CD4-positive, alpha-beta T cell (primary cell): Measurements from ENCODE around the gene MRPS16. TPM values are rescaled to one million over a fixed set of nuclear protein-coding genes. Genes with fewer than 3 reads are reported as not detected.

ENCODE experiments used
- ATAC-seq: fragments of 200-7000 bp; cut with Tn5 transposase; one replicate; pipeline ENCODE4 v1.10.0; 2022; ENCODE audit warnings: mild to moderate bottlenecking; ENCODE audit not compliant: poor library complexity
- CTCF ChIA-PET: fragments of 350-600 bp; sonication (Branson Sonifier 250); formaldehyde crosslinking; loops from one replicate; lab custom pipeline; 2021; ENCODE audit warnings: antibody characterized with exemption, inconsistent platforms; lab: Charles Lee
- POLR2A ChIA-PET: fragments of 350-600 bp; sonication (Branson Sonifier 250); formaldehyde crosslinking; loops from one replicate; lab custom pipeline; 2021; ENCODE audit warnings: antibody characterized with exemption, inconsistent platforms; lab: Charles Lee
- DNase-seq, 14 experiments: peaks; one replicate each; pipeline ENCODE4 v3.0.0-alpha.2; 2013 to 2020; ENCODE audit warnings: mixed read lengths in 2 of 14
- H3K27ac ChIP-seq, 2 donors: one replicate each; pipeline versions ENCODE4 v1.5.1 to v1.7.0; 2013; ENCODE audit warnings: low read length in 2 of 2, low read depth in 1 of 2, mild to moderate bottlenecking in 1 of 2
- H3K27me3 ChIP-seq, 2 experiments: 1 replicate in 1 of 2; 2 replicates in 1 of 2; pipeline versions ENCODE4 v1.6.1 to v1.7.0; 2013; ENCODE audit warnings: low read length in 2 of 2, control low read depth in 1 of 2, mild to moderate bottlenecking in 1 of 2, moderate library complexity in 1 of 2; ENCODE audit not compliant: insufficient read depth in 2 of 2, control insufficient read depth in 1 of 2
- H3K36me3 ChIP-seq: one replicate; pipeline ENCODE4 v1.6.1; 2013; ENCODE audit warnings: low read length, control low read depth; ENCODE audit not compliant: insufficient read depth
- H3K4me1 ChIP-seq: one replicate; pipeline ENCODE4 v1.6.1; 2013; ENCODE audit warnings: low read length, control low read depth; ENCODE audit not compliant: insufficient read depth
- H3K4me3 ChIP-seq: one replicate; pipeline ENCODE4 v1.5.1; 2013; ENCODE audit warnings: mild to moderate bottlenecking, low read length, moderate library complexity
- H3K9me3 ChIP-seq, 2 experiments: 1 replicate in 1 of 2; 2 replicates in 1 of 2; pipeline versions ENCODE4 v1.6.1 to v1.7.0; 2013; ENCODE audit warnings: low read length in 2 of 2, mild to moderate bottlenecking in 2 of 2, control low read depth in 1 of 2, moderate library complexity in 1 of 2; ENCODE audit not compliant: control insufficient read depth in 1 of 2, insufficient read depth in 1 of 2
- H3K27ac Mint-ChIP-seq: one replicate; pipeline ENCODE4 v1.8.0; 2020; ENCODE audit warnings: mixed read lengths
- H3K27me3 Mint-ChIP-seq: one replicate; pipeline ENCODE4 v1.8.0; 2021; ENCODE audit warnings: mixed read lengths
- H3K36me3 Mint-ChIP-seq: one replicate; pipeline ENCODE4 v1.8.0; 2021; ENCODE audit warnings: low read depth, mixed read lengths
- H3K4me1 Mint-ChIP-seq: one replicate; pipeline ENCODE4 v1.8.0; 2021; ENCODE audit warnings: low read depth, mixed read lengths
- H3K4me3 Mint-ChIP-seq: one replicate; pipeline ENCODE4 v1.8.0; 2020; ENCODE audit warnings: mild to moderate bottlenecking, mixed read lengths
- H3K9me3 Mint-ChIP-seq: one replicate; pipeline ENCODE4 v1.8.0; 2020; ENCODE audit warnings: mixed read lengths
- intact Hi-C, 2 experiments: fragments of 100-400 bp; cut with DNase I in 1 of 2; cut with micrococcal nuclease in 1 of 2; formaldehyde crosslinking; loops; one replicate each; pipeline versions ENCODE4 v1.15.1 to v1.9.0; 2023 to 2025; cut with DNase I, micrococcal nuclease
- total RNA-seq, 174 experiments: library from RNA in 2 of 174; stranded (reverse) in 2 of 174; gene quantifications; one replicate each; pipeline ENCODE4 v1.2.3 and lab custom pipeline; 2021 to 2026
- TF ChIP-seq, protein P1 (sequence below): fragments of 200-600 bp; IDR thresholded peaks from one replicate; pipeline ENCODE4 v1.8.0; 2022; ENCODE audit warnings: antibody characterized with exemption, mild to moderate bottlenecking

MRPS16 gene
- total RNA-seq, 2 experiments from 2014 or later = 28.3 to 31.9 TPM

DNA sequence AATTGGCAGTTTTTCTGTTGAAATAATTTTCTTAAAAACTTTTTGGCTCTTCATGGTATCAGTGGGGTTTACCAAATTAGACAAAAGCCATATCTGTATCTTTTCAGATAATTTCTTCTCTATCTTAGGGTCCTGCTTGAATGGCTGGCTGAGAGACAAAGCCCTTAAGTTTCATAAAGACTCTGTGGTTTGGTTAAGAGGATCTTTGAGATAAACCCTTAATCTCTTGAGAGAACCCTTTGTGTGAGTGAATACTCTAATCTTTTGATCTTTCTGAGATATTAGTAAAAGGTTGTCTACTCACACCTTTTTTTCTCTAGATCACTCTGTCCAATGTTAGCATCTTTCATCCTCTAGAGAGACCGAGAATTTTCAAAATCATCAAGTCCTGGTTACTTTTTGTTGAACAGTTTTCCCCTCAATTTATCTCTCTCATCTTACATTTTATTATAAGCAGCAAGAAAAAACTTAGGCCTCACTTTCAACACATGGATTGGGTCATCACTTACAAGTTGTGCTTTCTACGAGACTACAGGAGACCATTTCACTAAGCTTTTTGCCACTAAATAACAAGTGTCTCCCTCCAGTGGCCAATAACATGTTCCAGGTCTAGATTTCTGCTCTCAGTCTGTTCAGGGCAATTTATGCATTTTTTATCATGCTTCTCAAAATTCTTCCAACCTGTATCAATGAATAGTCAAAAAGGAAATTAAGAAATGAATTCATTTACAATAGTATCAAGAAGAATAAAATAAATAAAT is 33.8 kb downstream of the MRPS16 start:
- peaks cover 21% of the 10 kb centered on the region for H3K36me3 ChIP-seq
- DNase-seq = peak in 2 of 14 experiments; percentile 5 to 8
- no peaks in the 10 kb centered on the region for H3K4me1 ChIP-seq
- no peaks in the 10 kb centered on the region for H3K27me3 ChIP-seq
- no peak overlapping the region for H3K27ac Mint-ChIP-seq
- H3K27ac ChIP-seq = no peak overlapping the region
- TF ChIP-seq, protein P1, sequence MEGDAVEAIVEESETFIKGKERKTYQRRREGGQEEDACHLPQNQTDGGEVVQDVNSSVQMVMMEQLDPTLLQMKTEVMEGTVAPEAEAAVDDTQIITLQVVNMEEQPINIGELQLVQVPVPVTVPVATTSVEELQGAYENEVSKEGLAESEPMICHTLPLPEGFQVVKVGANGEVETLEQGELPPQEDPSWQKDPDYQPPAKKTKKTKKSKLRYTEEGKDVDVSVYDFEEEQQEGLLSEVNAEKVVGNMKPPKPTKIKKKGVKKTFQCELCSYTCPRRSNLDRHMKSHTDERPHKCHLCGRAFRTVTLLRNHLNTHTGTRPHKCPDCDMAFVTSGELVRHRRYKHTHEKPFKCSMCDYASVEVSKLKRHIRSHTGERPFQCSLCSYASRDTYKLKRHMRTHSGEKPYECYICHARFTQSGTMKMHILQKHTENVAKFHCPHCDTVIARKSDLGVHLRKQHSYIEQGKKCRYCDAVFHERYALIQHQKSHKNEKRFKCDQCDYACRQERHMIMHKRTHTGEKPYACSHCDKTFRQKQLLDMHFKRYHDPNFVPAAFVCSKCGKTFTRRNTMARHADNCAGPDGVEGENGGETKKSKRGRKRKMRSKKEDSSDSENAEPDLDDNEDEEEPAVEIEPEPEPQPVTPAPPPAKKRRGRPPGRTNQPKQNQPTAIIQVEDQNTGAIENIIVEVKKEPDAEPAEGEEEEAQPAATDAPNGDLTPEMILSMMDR = no peak
- ChIA-PET POLR2A (no interaction called here), CTCF (interaction anchor here (1.3 kb wide), 1 partner anchor 15 kb away, joined by 3 read pairs; no protein-coding TSS in a partner anchor)
- no peaks in the 10 kb centered on the region for H3K27me3 Mint-ChIP-seq
- H3K4me1 Mint-ChIP-seq = no peaks in the 10 kb centered on the region
- H3K9me3 ChIP-seq = no peaks in the 10 kb centered on the region
- no peak for ATAC-seq
- H3K9me3 Mint-ChIP-seq = no peaks in the 10 kb centered on the region
- no peak overlapping the region for H3K4me3 ChIP-seq
- H3K4me3 Mint-ChIP-seq = no peak overlapping the region
- intact Hi-C loops = no loop called here
- H3K36me3 Mint-ChIP-seq = peaks cover 63% of the 10 kb centered on the region

DNA sequence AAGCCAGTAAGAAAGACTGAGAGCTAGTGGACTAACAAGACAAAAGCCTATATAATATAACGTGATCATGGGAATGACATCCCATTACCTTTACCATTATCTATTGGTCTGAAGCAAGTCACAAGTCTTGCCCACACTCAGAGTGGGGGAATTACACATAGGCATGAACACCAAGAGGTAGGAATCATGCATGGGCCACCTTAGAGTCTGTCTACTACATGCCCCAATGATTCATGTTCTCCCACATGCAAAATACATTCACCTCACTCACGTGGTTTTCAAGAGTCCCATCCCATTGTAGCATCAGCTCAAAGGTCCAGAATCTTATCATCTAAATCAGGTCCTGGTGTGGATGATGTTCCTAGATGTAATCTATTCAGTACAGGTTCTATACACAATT is 34.8 kb downstream of the MRPS16 start:
- TF ChIP-seq, protein P1 = no peak
- Histone ChIP-seq H3K4me1 (no peaks in the 10 kb centered on the region), H3K36me3 (peaks cover 21% of the 10 kb centered on the region), H3K9me3 (no peaks in the 10 kb centered on the region), H3K27me3 (no peaks in the 10 kb centered on the region), H3K4me3 (no peak overlapping the region), H3K27ac (no peak overlapping the region)
- CTCF ChIA-PET = interaction anchor here (1.3 kb wide), 1 partner anchor 14 kb away, joined by 3 read pairs; no protein-coding TSS in a partner anchor
- no peak overlapping the region for H3K27ac Mint-ChIP-seq
- H3K4me1 Mint-ChIP-seq = no peaks in the 10 kb centered on the region
- DNase-seq = no peak
- no peaks in the 10 kb centered on the region for H3K9me3 Mint-ChIP-seq
- intact Hi-C loops = no loop called here
- no peak overlapping the region for H3K4me3 Mint-ChIP-seq
- POLR2A ChIA-PET = no interaction called here
- no peak for ATAC-seq
- H3K27me3 Mint-ChIP-seq = no peaks in the 10 kb centered on the region
- H3K36me3 Mint-ChIP-seq = peaks cover 73% of the 10 kb centered on the region

DNA sequence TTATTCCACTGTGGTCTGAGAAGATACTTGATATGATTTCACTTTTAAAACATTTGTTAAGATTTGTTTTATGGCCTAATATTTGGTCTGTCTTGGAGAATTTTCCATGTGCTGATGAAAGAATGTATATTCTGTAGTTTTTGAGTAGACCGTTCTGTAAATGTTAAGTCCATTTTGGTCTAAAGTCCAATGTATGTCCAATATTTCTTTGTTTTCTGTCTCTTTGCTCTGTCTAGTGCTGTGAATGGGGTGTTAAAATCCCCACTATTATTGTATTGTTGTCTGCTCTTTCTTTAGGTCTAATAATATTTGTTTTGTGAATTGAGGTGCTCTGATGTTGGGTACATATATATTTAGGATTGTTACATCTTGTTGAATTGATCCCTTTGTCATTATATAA is 36.7 kb downstream of the MRPS16 start:
- Mint-ChIP-seq H3K9me3 (no peaks in the 10 kb centered on the region), H3K27ac (no peak overlapping the region), H3K4me3 (no peak overlapping the region), H3K4me1 (no peaks in the 10 kb centered on the region), H3K27me3 (no peaks in the 10 kb centered on the region), H3K36me3 (peaks cover 82% of the 10 kb centered on the region)
- ChIA-PET CTCF (interaction anchor here (0.6 kb wide), 1 partner anchor 12 kb away, joined by 3 read pairs; no protein-coding TSS in a partner anchor), POLR2A (no interaction called here)
- ATAC-seq (no peak), DNase-seq (no peak)
- intact Hi-C loops = no loop called here
- H3K4me1 ChIP-seq = no peaks in the 10 kb centered on the region
- no peak overlapping the region for H3K4me3 ChIP-seq
- no peaks in the 10 kb centered on the region for H3K27me3 ChIP-seq
- peaks cover 21% of the 10 kb centered on the region for H3K36me3 ChIP-seq
- TF ChIP-seq, protein P1 = no peak
- H3K27ac ChIP-seq = no peak overlapping the region
- H3K9me3 ChIP-seq = no peaks in the 10 kb centered on the region
